GM18499 (cell line): ENCODE data around the gene RPL38.
"Not testable (repeated sequence)": the region's sequence is repeated elsewhere in the genome, so short reads cannot be mapped to it uniquely, and the experiment has no call there.

Source experiments
- ATAC-seq: cut with Tn5 transposase; IDR thresholded peaks from one replicate; pipeline ENCODE4 v1.9.1; 2021; ENCODE audit warnings: moderate number of reproducible peaks; ENCODE audit not compliant: insufficient read depth, unreplicated experiment

Gene RPL38

DNA sequence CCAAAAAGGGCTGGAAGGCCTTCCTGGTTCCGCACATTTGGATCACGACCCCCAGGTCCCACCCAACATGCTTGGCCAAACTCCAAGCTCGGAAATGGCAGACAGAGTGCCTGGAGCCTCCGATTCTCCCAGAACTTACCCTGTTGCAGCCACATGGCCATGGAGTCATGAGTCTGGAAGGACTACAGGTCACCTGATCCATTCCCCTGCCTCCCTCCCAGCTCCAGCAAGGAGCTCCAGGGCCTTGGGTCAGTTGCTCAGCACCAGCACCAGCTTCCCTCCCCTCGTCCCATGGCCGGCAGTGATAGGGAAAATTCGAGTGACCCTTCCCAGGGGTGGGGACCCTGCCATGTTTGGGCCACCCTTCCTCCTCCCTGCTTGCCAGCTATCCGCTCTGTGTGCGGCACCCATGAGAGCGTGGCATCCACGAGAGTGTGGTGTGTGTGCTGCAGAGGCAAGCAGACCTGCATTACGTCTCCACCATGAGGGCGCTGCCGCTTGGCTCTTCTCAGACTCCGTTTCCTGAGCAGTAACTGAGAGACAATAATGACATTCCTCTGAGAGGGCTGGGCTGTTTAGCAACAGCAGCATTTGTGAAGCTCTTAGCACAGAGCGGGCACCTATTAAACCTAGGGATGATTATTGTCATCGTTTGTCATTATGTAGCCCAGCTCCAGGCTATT lies 21.3 kb upstream of the RPL38 start:
- ATAC-seq: no peak

DNA sequence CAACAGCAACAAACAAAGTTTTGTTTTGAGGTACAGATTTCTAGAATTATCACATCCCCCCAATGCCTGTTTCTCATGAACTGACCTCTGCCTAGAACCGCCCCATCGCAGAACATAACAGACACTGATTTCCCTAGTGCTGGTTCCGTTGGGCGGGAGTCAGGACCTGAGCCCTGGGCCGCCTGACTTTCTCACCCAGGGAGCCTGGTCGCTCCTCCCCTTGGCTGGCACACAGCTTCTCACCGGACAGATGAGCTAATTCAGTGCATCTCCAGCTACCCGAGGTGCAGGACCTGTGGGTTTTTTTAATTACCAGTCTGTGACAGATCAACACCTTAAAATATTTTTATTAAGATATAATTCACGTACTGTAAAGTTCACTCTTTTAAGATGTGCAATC lies 20.1 kb upstream of the RPL38 start:
- no peak for ATAC-seq

DNA sequence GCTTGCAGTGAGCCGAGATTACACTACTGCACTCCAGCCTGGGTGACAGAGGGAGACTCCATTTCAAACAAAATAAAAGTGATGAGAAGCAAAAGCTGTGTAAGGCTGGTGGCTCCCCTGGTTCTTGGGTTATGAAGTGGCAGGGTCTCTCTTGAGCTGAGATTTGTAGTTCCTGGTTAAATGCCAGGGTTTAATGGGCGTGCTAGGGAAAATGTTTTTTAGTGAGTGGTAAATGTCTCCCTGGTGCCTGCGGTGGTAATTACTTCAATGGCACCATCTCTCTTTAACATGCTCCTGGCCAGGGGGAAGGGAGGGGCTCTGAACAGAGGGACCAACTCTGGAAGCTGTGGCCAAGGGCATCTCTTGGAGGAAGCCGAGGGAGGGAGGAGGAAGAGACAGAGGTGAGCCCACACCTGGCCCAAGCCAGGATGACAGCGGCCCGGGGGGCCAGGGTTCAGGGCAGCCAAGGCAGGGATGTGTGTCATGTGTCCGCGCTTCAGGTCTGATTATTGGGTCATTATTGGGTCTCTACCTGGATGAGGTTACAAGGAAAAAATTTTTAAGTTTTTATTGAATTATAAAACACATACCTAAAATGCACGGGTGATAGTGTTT lies 17.8 kb upstream of the RPL38 start:
- ATAC-seq: no peak

DNA sequence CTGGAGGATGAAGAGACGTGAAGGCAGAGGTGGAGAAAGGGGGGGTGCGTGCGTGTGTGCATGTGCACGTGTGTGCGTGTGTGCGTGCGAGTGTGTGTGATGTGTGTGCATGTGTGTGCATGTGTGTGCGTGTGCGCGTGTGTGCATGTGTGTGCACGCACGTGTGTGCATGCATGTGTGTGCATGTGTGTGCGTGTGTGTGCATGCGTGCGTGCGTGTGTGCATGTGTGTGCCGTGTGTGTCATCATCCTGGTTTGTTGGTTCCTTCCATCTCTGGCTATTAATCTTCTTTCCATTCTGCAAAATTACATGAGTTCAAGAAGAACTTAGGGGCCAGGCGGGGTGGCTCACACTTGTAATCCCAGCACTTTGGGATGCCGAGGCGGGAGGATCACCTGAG lies 17.0 kb upstream of the RPL38 start:
- no peak for ATAC-seq

DNA sequence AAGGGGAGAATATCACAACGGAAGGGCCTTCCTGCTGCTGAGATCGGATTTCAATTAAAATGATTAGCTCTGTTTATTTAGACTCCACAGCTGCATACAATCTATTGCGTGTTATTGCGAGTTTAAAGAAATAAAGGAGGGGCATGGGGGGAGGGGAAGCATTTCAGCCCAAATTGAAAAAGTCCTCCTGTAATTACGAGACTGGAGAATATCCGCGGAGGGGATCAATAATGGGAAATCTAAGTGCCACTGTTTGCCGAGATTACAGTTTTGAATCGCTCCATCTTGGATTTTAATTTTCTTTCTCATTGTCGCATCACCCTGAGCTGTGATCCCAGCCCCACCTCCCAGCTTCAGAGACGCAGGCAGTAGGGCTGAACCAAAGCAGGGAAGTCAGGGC lies 15.7 kb upstream of the RPL38 start:
- no peak for ATAC-seq

DNA sequence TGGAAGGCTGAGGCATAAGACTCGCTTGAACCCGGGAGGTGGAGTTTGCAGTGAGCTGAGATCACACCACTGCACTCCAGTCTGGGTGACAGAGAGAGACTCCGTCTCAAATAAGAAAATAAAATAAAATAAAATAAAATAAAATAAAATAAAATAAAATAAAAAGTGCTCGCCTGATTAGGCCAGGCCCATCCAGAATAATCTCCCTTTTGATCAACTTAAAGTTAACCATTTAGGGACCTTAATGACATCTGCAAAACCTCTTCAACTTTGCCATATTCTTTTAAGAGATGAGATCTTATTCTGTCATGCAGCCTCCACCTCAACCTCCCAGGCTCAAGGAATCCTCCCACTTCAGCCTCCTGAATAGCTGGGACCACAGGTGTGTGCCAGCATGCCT lies 14.8 kb upstream of the RPL38 start:
- not testable (repeated sequence) for ATAC-seq

DNA sequence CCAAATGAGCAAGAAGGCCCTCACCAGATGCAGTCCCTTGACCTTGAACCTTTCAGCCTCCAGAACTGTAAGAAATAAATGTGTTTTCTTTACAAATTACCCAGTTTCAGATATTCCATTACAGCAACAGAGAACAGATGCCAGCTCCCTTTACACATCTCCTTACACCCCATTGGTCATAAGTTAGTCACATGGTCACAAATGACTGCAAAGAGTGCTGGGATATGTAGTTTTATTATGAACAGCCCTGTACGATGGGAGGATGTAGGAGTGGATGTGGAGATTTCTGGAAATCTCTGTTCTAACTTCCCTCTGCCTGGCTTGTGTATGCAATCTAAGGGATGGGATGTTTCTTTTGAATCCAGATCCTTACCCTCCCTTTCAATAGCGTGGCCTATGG lies 13.3 kb upstream of the RPL38 start:
- peak; percentile 65 for ATAC-seq

DNA sequence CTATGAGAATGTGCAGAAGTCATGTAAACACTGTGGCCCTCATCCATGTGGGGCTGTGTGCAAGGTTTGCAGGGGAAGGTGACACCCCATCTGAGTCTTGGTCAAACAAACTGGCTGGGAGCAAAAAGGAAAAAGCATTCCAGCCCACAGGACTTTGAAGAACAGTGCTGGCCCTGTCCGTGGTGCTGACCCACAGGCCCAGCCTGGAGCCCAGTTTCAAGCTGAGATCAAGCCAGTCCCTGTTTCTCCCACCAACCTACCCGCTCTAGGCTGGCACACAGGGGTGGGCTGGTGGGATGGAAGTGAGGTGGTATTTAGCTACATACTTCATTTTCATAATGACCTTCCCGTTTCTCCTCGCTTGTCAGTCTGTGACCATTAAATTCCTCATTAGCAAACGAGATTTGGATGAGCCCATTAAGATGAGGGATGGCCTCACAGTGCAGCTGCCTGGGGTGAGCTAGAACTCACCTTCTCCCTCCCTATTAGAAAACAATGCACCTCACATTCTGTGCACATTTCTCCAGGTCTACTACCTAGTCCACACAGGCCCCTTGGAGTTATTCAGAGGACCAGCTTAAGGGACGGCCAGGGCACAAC lies 12.6 kb upstream of the RPL38 start:
- no peak for ATAC-seq

DNA sequence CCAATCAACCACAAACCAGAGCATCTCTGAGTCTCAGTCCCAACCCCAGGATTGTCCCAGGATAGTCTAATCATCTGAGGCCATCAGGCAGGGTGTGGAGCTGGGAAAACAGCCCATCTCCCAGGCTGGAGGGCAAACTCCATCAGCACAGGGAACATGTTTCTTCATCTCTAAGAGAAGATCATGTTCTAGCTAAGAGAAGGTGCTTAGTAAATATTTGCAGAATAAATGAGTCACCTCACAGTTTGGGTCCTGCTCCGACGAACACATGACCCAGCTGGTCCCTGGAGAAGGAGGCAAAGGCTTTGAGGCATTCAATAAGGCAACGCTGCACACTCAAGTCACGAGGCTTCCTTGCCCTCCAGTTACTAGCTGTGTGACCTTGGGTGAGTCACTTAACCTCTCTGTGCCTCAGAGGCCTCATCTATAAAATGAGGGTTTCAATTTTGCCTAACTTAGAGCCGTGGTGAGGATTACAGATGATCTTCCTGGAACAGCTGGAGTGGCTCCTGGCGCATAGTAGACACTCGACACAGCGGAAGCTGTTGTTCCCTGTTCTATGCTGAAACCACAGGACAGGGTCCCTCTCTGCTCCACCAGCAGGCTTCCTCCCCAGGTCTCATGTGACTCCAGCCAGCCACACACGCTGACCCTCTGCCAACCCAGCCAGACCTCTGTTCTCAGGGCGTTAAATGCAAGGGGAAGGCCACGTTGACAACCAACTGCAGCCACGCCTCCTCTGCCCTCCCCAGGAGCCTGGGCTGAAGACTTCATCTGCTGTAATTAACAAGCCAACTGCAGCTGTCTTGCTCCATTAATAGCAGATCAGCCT lies 10.3 kb upstream of the RPL38 start:
- no peak for ATAC-seq

DNA sequence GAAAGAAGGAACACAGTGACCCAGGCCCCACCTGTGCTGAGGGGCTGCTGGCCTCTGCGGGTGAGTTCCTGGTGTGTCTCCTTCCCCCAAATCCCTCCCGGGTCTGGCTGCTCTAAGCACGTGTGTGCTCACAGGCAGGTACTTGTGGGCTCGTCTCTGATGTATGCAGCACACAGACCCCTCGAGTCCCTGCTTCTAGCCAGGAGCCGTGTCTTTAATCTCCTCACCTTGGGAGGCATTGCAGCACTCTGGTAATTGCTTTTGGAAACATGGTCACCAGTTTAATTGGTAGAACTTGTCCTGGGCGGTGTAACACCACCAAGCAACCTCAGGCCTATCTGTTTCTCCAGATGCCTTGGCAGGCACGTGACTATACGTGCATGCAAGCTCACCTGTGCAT lies 8.8 kb upstream of the RPL38 start:
- no peak for ATAC-seq

DNA sequence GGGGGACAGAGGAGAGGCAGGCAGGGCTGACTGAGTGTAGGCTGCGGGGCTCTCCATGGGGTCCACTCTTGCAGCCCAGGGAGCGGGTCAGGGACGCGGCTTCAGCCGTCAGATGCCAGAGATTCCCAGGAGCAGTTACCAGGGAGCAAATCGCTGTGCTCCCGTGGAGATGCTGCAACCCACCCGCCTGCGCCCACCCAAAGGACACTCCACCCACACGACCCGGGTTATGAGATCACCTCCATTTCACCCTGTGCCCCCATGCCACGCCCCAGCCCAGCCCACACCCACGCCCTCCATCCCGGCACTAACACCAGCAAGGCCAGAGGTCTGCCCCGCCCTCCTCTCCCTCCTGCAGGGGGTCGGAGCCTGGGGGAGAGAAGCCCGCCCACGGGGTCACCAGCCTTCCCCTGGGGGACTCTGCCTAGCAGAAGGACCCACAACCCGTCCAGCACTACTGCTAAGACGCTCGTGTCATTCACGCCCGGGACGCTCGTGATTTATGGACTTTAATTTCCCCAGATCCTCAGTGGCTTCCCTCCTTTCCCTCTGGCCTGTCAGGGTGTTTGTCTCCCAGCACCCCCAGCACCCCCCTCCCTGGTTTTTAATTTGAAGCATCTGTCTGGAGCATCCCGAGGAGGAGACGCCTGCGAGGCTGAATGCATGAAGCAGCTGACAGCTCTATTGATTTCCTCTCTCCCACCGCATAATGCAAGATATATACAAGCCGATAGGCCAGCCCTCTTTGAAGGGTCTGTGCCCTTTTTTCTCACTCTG lies 6.7 kb upstream of the RPL38 start:
- ATAC-seq: no peak

DNA sequence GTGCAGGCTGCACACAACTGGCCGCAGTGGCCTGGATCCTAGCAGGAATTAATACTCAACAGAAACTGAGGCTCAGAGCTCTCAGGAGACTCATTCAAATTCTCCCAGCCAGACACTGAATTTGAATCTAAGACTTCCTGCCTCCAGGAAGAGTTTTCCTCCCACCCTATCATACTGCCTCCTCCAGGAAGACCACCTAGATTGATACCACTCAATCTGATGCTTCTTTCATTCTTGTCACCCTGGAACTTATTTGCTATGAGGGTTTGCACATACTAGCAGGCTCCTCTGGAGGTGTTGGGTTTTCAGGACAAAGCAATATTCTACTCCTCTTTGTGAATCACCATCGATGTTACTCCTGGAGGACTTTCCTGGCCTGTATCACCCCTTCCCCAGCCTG lies 5.7 kb upstream of the RPL38 start:
- no peak for ATAC-seq

DNA sequence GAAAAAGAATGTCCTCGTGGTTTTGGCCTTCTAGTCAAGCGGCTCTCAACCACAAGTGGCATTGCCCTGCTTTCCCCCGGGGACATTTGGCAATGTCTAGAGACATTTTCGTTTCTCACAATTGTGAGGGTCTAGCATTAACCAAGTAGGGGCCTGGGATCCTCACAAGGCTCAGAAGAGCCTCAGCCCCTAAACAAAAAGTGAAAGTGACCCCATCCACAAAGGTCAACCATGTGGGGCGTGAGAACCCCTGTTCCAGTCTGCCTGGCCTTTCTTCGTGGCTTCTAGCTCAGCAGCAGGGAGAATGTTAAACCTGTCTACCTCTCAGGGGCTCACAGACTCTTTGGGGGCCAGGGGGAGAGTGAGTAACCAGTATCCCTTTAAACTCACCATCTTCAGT lies 4.8 kb upstream of the RPL38 start:
- ATAC-seq: no peak

DNA sequence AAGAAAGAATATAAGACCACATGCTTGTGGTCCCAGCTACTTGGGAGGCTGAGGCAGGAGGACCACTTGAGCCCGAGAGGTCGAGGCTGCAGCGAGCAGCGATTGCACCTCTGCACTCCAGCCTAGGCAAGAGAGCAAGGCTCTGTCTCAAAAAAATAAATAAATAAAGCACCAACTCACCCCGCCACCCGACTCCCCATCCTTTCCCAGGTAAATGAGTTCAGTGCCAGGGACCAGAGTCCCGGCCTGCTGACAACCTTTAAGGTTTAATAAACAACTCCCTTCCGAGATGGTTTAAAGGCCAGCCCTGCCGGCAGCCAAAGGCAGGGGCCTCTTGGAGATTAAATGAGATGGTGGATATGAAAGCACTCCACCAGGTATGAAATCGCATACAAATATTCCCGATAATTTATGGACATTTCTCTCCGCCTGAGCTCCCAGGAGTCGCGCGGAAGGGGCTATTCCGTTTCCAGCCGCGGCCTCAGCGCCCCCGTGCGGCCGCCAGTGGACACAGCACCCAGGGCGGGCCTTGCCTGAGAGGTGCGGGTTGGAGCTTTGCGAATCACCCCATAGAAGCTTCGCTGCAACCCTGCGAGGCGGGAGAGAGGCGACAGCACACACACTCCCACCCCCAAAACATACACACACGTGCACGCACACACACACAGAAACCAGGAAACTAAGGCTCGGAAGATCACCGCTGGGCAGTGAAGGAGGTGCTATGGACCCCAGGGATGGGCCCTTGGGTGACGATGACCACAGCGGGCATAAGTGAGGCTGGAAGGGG lies 4.0 kb upstream of the RPL38 start:
- no peak for ATAC-seq

DNA sequence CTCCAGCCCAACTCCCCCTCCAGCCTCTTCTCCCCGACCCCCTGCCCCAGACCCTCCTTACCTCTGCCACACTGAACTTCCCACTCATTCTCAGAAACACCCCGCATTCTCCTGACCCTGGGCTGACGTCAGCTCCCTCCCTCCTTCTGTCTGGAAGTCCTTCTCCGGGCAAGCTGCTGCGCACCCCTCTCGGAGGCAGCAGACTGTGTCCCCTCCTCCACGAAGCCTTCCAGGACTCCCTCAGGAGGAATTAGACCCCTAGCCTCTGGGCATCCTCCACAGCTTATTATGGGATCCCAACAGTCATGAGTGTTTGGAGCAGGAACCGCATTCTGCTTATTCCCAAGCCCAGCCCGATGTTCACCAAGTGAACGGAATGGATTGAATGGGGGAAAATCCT lies 3.4 kb upstream of the RPL38 start:
- ATAC-seq: no peak

DNA sequence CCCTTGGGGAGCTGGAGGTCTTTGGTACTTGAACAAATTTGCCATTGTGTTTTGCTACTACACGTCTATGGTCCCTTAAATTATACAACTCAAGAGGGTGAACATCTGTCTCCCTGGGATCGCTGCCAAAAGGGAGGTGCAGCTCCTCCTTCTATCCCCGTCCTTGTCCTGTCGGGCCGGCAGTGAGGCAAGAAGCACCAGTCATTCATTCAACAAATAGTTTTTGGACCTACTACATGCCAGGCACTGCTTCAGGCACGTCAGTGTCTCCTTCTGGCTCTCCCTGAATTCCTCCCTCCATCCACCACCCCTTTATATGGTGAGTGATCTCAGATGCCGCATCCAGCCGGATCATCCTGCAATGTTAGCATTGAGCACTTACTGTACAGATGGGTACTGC lies 2.2 kb upstream of the RPL38 start:
- ATAC-seq: no peak

DNA sequence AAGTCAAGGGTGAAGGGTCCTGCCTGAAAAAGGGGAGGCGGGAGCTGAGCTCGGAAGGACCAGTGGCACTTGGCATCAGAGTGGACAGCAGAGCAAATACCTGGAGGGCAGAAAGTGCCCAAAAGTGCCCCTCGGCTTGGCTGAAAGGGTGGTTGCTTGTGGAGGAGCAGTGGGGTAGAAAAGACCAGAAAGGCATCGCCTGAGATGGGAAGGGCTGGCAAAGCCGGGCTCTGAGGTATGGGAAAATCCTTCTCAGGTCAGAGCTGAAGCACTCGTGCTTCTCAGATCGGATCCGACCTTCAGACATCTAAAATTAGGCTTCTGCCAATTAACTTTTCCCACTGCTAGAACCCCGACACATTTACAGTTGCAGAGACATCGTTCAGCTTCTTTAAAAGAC lies 1.5 kb upstream of the RPL38 start:
- ATAC-seq: no peak

DNA sequence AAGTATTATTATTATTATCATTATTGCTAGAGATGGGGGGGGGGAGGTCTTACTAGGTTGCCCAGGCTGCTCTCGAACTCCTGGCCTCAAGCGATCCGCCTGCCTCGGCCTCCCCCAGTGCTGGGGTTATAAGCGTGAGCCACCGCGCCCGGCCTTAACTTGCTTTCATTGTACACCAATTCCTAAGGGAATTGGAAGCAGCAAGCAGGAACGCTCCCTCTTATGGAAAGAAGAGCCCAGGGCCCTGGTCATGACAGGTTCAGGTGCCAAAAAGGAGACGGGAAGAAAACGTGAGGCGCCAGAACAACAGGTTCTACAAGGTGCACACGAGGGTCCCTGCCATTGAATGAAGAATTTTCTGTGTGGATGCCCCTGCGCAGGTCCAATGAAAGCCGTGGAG lies 540 bp upstream of the RPL38 start:
- ATAC-seq: no peak

DNA sequence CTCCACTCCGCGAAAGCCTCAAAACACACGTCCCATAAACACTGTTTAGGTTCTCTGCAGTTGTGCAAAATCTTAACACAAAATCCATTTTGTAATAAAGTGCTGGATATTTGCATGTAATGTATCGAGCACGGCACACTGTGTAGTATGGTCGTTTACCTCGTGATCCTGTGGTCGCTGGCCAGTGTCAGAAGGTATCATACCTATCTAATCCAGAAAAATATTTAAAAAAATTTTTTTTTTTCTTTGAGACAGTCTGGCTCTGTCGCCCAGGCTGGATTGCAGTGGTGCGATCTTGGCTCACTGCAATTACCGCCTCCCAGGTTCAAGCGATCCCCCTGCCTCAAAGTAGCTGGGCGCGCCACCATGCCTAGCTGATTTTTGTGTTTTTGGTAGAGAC lies 996 bp downstream of the RPL38 start:
- ATAC-seq: no peak

DNA sequence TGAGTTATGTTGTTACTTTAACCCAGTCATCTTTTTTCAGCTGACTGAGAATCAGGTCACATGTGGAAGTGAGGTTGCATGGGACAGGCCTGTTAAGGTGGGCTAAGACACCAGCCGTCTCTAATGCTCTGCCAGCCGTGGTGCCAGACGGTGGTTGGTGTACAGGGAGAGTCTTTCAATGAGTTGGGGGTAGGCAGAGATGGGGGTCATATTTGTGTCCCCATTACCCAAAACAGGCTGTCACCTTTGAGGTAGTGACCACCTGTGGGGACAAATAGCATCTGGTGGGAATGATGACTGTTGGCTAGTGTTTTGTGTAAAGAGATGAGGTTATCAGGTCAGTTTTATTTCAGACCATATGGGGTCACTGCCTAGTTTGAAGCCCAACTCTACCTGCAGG lies 1.8 kb downstream of the RPL38 start:
- ATAC-seq: no peak
